SK-N-SH (cell line): ENCODE measurements around the gene ZNF462. TPM values are rescaled to one million over a fixed set of nuclear protein-coding genes. Genes with fewer than 3 reads are reported as not detected.

Experiments
- CTCF ChIA-PET: fragments of 300-600, 350-600 bp; formaldehyde crosslinking; extraction: SDS; loops from one replicate; lab custom pipeline; 2021; lab: Yijun Ruan, JAX
- POLR2A ChIA-PET: fragments of 350-600 bp; sonication (Branson Sonifier 250); formaldehyde crosslinking; extraction: SDS; loops from one replicate; lab custom pipeline; 2020; ENCODE audit warnings: antibody characterized with exemption, inconsistent platforms; lab: Yijun Ruan, JAX
- DNase-seq: peaks from one replicate; pipeline ENCODE4 v3.0.0; 2012
- H2AFZ ChIP-seq: fragments of 200-600 bp; sonication (generic); 2 replicates; pipeline ENCODE4 v1.8.1; 2016; ENCODE audit warnings: antibody characterized with exemption, mild to moderate bottlenecking, low read depth
- H3F3A ChIP-seq: fragments of 200-600 bp; sonication (generic); replicated peaks from 2 replicates; pipeline ENCODE3; 2016; ENCODE audit warnings: antibody characterized with exemption, mild to moderate bottlenecking; ENCODE audit not compliant: insufficient read depth
- H3K27ac ChIP-seq, 2 experiments: fragments of 200-500 bp in 1 of 2; fragments of 200-600 bp in 1 of 2; sonication (Bioruptor generic) in 1 of 2; sonication (generic), shearing (Covaris generic) in 1 of 2; 2 replicates each; pipeline versions ENCODE4 v1.5.1 to v1.6.1; 2014 to 2016; ENCODE audit warnings: low read depth in 2 of 2, inconsistent platforms in 1 of 2, low read length in 1 of 2, mild to moderate bottlenecking in 1 of 2, mixed read lengths in 1 of 2
- H3K27me3 ChIP-seq: fragments of 200-600 bp; sonication (generic), shearing (Covaris generic); 2 replicates; pipeline ENCODE4 v1.6.1; 2016; ENCODE audit warnings: mixed run types; ENCODE audit not compliant: insufficient read depth
- H3K36me3 ChIP-seq, 2 experiments: fragments of 200-500 bp in 1 of 2; fragments of 200-600 bp in 1 of 2; sonication (Bioruptor generic) in 1 of 2; sonication (generic) in 1 of 2; replicated peaks in 1 of 2; 2 replicates each; pipeline versions ENCODE3 to v1.5.1; 2014 to 2016; ENCODE audit warnings: low read length in 1 of 2, mild to moderate bottlenecking in 1 of 2; ENCODE audit not compliant: insufficient read depth in 2 of 2, control insufficient read depth in 1 of 2
- H3K4me1 ChIP-seq, 2 experiments: fragments of 200-500 bp in 1 of 2; fragments of 200-600 bp in 1 of 2; sonication (Bioruptor generic) in 1 of 2; sonication (generic), shearing (Covaris generic) in 1 of 2; 2 replicates each; pipeline versions ENCODE4 v1.5.1 to v1.6.1; 2014 to 2016; ENCODE audit warnings: low read depth in 1 of 2, low read length in 1 of 2, mixed run types in 1 of 2; ENCODE audit not compliant: insufficient read depth in 2 of 2, control insufficient read depth in 1 of 2
- H3K4me2 ChIP-seq: fragments of 200-600 bp; sonication (generic), shearing (Covaris generic); 2 replicates; pipeline ENCODE4 v1.6.1; 2017; ENCODE audit warnings: mixed run types
- H3K4me3 ChIP-seq, 2 experiments: fragments of 200-500 bp in 1 of 2; fragments of 200-600 bp in 1 of 2; sonication (Bioruptor generic) in 1 of 2; sonication (generic), shearing (Covaris generic) in 1 of 2; 2 replicates each; pipeline versions ENCODE4 v1.5.1 to v1.8.1; 2014 to 2016; ENCODE audit warnings: low read depth in 2 of 2, inconsistent platforms in 1 of 2, low read length in 1 of 2, mild to moderate bottlenecking in 1 of 2, mixed read lengths in 1 of 2, moderate library complexity in 1 of 2
- H3K79me2 ChIP-seq: fragments of 200-600 bp; sonication (generic); 2 replicates; pipeline ENCODE4 v1.8.1; 2017; ENCODE audit warnings: mild to moderate bottlenecking; ENCODE audit not compliant: insufficient read depth
- H3K9ac ChIP-seq: fragments of 200-600 bp; sonication (generic); 2 replicates; pipeline ENCODE4 v1.6.1; 2017; ENCODE audit warnings: mixed run types
- H3K9me2 ChIP-seq: fragments of 200-600 bp; sonication (generic); 2 replicates; pipeline ENCODE4 v1.6.1; 2017; ENCODE audit warnings: mixed run types
- H3K9me3 ChIP-seq: fragments of 200-600 bp; sonication (generic); 2 replicates; pipeline ENCODE4 v1.6.1; 2017; ENCODE audit warnings: mixed run types, mild to moderate bottlenecking, moderate library complexity
- H4K20me1 ChIP-seq: fragments of 200-600 bp; sonication (generic); 2 replicates; pipeline ENCODE4 v1.6.1; 2017; ENCODE audit warnings: mild to moderate bottlenecking, mixed run types; ENCODE audit not compliant: insufficient read depth
- ELF1 ChIP-seq: IDR thresholded peaks from 2 replicates; pipeline ENCODE4 v1.4.0; 2012
- EP300 ChIP-seq, 2 experiments: IDR thresholded peaks; 2 replicates each; pipeline versions ENCODE4 v1.4.0 to v1.6.1; 2012; ENCODE audit warnings: borderline replicate concordance in 1 of 2, low read depth in 1 of 2, low read length in 1 of 2
- FOSL2 ChIP-seq: IDR thresholded peaks from 2 replicates; pipeline ENCODE4 v1.4.0; 2012; ENCODE audit warnings: low read depth, mild to moderate bottlenecking, moderate library complexity, borderline replicate concordance
- FOXJ3 ChIP-seq: sonication (generic); formaldehyde crosslinking; IDR thresholded peaks from 2 replicates; pipeline ENCODE4 v1.5.1; 2020; ENCODE audit warnings: mild to moderate bottlenecking, missing genetic modification reagents
- FOXM1 ChIP-seq: IDR thresholded peaks from 2 replicates; pipeline ENCODE4 v1.4.0; 2012; ENCODE audit warnings: low read depth, mild to moderate bottlenecking
- POLR2AphosphoS5 ChIP-seq: IDR thresholded peaks from 2 replicates; pipeline ENCODE4 v1.6.1; 2012; ENCODE audit warnings: low read depth, low read length
- RCOR1 ChIP-seq: fragments of 150-350 bp; IDR thresholded peaks from 2 replicates; pipeline ENCODE4 v1.6.1; 2017; ENCODE audit warnings: antibody characterized with exemption, low read length
- RFX5 ChIP-seq: IDR thresholded peaks from 2 replicates; pipeline ENCODE4 v1.6.1; 2012; ENCODE audit warnings: mild to moderate bottlenecking, improper control_type of control experiment, low read length
- TAF1 ChIP-seq: IDR thresholded peaks from 2 replicates; pipeline ENCODE4 v1.6.1; 2012; ENCODE audit warnings: low read depth, mild to moderate bottlenecking, low read length, moderate library complexity, borderline replicate concordance
- WGBS: methylation state at CpG from one replicate; pipeline ENCODE4 v1.1.6; 2017; ENCODE audit warnings: low lambda C conversion rate; 5-methylcytosine and 5-hydroxymethylcytosine counted together
- polyA plus RNA-seq, 3 experiments: library from polyadenylated mRNA; depleted of rRNA; stranded (reverse); fragments of >200 nt; gene quantifications; 2 replicates each; pipeline ENCODE4 v1.2.3, GENCODE V29; 2012
- TF ChIP-seq, protein P1 (sequence below): IDR thresholded peaks from 2 replicates; pipeline ENCODE4 v1.4.0; 2012; ENCODE audit warnings: low read depth, borderline replicate concordance
- TF ChIP-seq, protein P2 (sequence below): IDR thresholded peaks from 2 replicates; pipeline ENCODE4 v1.6.1; 2012; ENCODE audit warnings: mild to moderate bottlenecking, low read depth, low read length, moderate library complexity
- TF ChIP-seq, protein P3 (sequence below): IDR thresholded peaks from 2 replicates; pipeline ENCODE4; 2012
- TF ChIP-seq, protein P4 (sequence below): fragments of 150-350 bp; IDR thresholded peaks from 2 replicates; pipeline ENCODE4 v1.6.1; 2016; ENCODE audit warnings: mild to moderate bottlenecking, low read depth, low read length

Gene ZNF462
- polyA plus RNA-seq, 1 of the 3 experiments (the other 2 are of a cell fraction), result 5.2 TPM

DNA sequence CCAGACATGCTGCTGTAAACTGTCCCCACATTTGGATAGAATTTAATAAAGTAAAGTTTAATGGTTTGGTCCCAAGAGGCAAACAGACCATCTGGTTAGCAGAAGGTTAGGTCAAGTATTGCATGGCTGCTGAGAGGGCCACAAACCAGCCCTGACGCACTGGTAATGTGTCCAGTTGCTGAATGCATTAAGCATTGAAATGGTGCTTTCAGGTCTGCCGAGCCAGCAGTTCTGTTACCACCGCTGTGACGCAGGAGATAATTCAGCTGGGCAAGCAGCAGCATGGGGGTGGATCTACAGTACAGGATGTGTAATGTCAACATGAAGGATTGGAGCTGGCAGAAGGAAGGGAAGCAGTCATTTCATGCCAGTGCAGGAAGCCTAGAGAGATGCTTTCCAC is 16.0 kb downstream of the ZNF462 start (continued):
- TF ChIP-seq EP300 (IDR thresholded peaks at IDR 0.05; ENCODE audit: borderline replicate concordance in 1 of 2, low read depth in 1 of 2, low read length in 1 of 2) (peak in 1 of 2 experiments; percentile 38; a peak in 1 of 4 replicates), FOXM1 (no peak), RCOR1 (no peak; the same call in 1 of the 2 replicates), POLR2AphosphoS5 (no peak; the same call in 1 of the 2 replicates), RFX5 (no peak; the same call in 1 of the 2 replicates)
- TF ChIP-seq, protein P1, sequence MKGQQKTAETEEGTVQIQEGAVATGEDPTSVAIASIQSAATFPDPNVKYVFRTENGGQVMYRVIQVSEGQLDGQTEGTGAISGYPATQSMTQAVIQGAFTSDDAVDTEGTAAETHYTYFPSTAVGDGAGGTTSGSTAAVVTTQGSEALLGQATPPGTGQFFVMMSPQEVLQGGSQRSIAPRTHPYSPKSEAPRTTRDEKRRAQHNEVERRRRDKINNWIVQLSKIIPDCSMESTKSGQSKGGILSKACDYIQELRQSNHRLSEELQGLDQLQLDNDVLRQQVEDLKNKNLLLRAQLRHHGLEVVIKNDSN, result no peak

DNA sequence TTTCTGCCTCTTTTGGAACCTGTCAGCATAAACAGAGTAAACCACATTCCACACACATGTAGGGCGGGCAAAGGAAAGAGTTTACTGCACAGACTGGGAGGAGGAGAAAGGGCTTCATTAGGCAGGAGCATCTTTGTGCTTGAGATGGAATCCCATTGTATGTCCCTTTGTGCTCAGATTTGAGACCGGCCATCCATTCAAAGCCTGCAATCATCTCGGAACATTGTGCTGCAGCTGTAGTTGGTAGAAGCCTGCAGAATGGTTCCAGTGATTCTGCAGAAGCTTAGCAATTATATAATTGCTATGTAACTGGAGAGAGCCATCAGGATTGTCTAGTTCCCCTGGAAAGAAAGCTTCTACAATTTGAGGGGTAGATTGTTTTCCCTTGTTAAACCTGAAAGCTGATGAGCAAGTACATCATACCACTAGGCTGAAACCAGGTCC is 16.5 kb downstream of the ZNF462 start:
- Histone ChIP-seq H3K9me3 (no peaks in the 10 kb centered on the region), H3F3A (peaks cover 3% of the 10 kb centered on the region), H3K9ac (no peak overlapping the region), H3K27ac (peak overlapping the region; percentile 27 to 92; a peak in 3 of 4 replicates), H4K20me1 (no peaks in the 10 kb centered on the region), H3K79me2 (peaks cover 76% of the 10 kb centered on the region), H3K36me3 (peaks cover 0 to 8% of the 10 kb centered on the region in 2 experiments), H3K4me2 (0 out of 2 replicates have a peak overlapping the region, but pooled peaks have one; percentile 11), H3K9me2 (no peaks in the 10 kb centered on the region), H3K27me3 (no peaks in the 10 kb centered on the region), H3K4me3 (no peak overlapping the region), H3K4me1 (peaks cover 8 to 37% of the 10 kb centered on the region in 2 experiments), H2AFZ (no peak overlapping the region)
- POLR2A ChIA-PET, result interaction anchor here (0.8 to 2.0 kb wide), 2 partner anchors 15 to 41 kb away, joined by 5 to 10 read pairs; no protein-coding TSS in a partner anchor
- DNase-seq, result no peak
- 92% methylated on average over 3 of the region's 3 CpGs for WGBS
- TF ChIP-seq, protein P2, sequence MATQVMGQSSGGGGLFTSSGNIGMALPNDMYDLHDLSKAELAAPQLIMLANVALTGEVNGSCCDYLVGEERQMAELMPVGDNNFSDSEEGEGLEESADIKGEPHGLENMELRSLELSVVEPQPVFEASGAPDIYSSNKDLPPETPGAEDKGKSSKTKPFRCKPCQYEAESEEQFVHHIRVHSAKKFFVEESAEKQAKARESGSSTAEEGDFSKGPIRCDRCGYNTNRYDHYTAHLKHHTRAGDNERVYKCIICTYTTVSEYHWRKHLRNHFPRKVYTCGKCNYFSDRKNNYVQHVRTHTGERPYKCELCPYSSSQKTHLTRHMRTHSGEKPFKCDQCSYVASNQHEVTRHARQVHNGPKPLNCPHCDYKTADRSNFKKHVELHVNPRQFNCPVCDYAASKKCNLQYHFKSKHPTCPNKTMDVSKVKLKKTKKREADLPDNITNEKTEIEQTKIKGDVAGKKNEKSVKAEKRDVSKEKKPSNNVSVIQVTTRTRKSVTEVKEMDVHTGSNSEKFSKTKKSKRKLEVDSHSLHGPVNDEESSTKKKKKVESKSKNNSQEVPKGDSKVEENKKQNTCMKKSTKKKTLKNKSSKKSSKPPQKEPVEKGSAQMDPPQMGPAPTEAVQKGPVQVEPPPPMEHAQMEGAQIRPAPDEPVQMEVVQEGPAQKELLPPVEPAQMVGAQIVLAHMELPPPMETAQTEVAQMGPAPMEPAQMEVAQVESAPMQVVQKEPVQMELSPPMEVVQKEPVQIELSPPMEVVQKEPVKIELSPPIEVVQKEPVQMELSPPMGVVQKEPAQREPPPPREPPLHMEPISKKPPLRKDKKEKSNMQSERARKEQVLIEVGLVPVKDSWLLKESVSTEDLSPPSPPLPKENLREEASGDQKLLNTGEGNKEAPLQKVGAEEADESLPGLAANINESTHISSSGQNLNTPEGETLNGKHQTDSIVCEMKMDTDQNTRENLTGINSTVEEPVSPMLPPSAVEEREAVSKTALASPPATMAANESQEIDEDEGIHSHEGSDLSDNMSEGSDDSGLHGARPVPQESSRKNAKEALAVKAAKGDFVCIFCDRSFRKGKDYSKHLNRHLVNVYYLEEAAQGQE, result no peak
- no peak for TF ChIP-seq TAF1
- CTCF ChIA-PET, result interaction anchor here (1.2 to 3.2 kb wide), 2 partner anchors 15 to 64 kb away, joined by 3 to 15 read pairs; partner anchors contain the start of gene ZNF462

DNA sequence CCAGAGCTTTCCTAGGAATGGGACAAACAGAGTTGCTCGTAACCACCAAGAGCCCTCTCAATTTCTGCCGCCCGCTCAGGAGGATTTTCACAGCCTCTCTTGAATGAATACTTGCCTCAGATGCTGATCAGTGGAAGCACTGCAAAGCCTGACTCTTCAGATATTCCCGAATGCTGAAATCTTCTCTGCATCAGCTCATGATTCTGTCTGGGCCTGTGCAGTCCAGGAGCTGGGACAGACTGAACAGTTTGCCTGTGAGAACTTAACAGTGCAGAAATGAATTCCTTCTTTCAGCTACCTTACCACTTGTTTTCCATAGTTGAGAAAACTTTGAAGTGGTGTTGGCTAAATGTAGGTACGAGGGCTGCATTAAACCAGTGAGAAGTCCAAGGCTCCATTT is 17.1 kb downstream of the ZNF462 start:
- H3K27me3 ChIP-seq, result no peaks in the 10 kb centered on the region
- H3K9me2 ChIP-seq, result no peaks in the 10 kb centered on the region
- peaks cover 0 to 8% of the 10 kb centered on the region in 2 experiments for H3K36me3 ChIP-seq
- POLR2A ChIA-PET, result interaction anchor here (2.0 kb wide), 1 partner anchor 16 kb away, joined by 10 read pairs; no protein-coding TSS in a partner anchor
- no peak overlapping the region for H2AFZ ChIP-seq
- H3K4me3 ChIP-seq, result no peak overlapping the region
- peak overlapping the region; percentile 27 to 92; a peak in 1 of 4 replicates for H3K27ac ChIP-seq
- no peaks in the 10 kb centered on the region for H3K9me3 ChIP-seq
- peaks cover 3% of the 10 kb centered on the region for H3F3A ChIP-seq
- 96% methylated on average over 4 of the region's 5 CpGs for WGBS
- CTCF ChIA-PET, result interaction anchor here (1.2 to 3.2 kb wide), 2 partner anchors 15 to 64 kb away, joined by 3 to 15 read pairs; partner anchors contain the start of gene ZNF462
- DNase-seq, result no peak
- peaks cover 74% of the 10 kb centered on the region for H3K79me2 ChIP-seq
- TF ChIP-seq, protein P3, sequence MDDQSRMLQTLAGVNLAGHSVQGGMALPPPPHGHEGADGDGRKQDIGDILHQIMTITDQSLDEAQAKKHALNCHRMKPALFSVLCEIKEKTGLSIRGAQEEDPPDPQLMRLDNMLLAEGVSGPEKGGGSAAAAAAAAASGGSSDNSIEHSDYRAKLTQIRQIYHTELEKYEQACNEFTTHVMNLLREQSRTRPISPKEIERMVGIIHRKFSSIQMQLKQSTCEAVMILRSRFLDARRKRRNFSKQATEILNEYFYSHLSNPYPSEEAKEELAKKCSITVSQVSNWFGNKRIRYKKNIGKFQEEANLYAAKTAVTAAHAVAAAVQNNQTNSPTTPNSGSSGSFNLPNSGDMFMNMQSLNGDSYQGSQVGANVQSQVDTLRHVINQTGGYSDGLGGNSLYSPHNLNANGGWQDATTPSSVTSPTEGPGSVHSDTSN, result no peak
- TF ChIP-seq, protein P4, sequence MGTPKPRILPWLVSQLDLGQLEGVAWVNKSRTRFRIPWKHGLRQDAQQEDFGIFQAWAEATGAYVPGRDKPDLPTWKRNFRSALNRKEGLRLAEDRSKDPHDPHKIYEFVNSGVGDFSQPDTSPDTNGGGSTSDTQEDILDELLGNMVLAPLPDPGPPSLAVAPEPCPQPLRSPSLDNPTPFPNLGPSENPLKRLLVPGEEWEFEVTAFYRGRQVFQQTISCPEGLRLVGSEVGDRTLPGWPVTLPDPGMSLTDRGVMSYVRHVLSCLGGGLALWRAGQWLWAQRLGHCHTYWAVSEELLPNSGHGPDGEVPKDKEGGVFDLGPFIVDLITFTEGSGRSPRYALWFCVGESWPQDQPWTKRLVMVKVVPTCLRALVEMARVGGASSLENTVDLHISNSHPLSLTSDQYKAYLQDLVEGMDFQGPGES, result no peak
- TF ChIP-seq ELF1 (no peak), FOXJ3 (CRISPR knock-in tag) (no peak), FOSL2 (no peak)
- H3K4me1 ChIP-seq, result peaks cover 8 to 37% of the 10 kb centered on the region in 2 experiments
- no peak overlapping the region for H3K4me2 ChIP-seq
- no peaks in the 10 kb centered on the region for H4K20me1 ChIP-seq
- H3K9ac ChIP-seq, result no peak overlapping the region
